Endothelial cell of umbilical vein (primary cell): Measurements from ENCODE around the gene TMCO6. TPM values are rescaled to one million over a fixed set of nuclear protein-coding genes. Genes with fewer than 3 reads are reported as not detected.

ENCODE experiments used
- BruUV-seq: library from RNA; stranded (reverse); fragments of 400-500 nt; replicated peaks from 2 replicates; lab custom pipeline; 2021; lab: Mats Ljungman, UMichigan
- CTCF ChIA-PET: fragments of 300-600, 350-600 bp; sonication (Branson Sonifier 250); formaldehyde crosslinking; loops from one replicate; lab custom pipeline; 2021; ENCODE audit warnings: antibody characterized with exemption, inconsistent platforms; lab: Charles Lee
- POLR2A ChIA-PET: fragments of 300-600, 350-600 bp; sonication (Branson Sonifier 250); formaldehyde crosslinking; loops from one replicate; lab custom pipeline; 2021; ENCODE audit warnings: antibody characterized with exemption, inconsistent platforms; lab: Charles Lee
- DNase-seq: peaks from one replicate; pipeline ENCODE4 v3.0.0-alpha.2; 2011; ENCODE audit warnings: low read depth, low spot score
- FAIRE-seq: peaks from 2 replicates; lab custom pipeline; 2011; peaks lifted over from hg19 to GRCh38; lab: Jason Lieb, UNC
- H2AFZ ChIP-seq: 2 replicates; pipeline ENCODE4 v1.6.0; 2012; ENCODE audit warnings: low read depth, low read length, control low read depth, inconsistent platforms
- H3K27ac ChIP-seq: 2 replicates; pipeline ENCODE4 v1.5.1; 2011; ENCODE audit warnings: low read depth, mild to moderate bottlenecking, control low read depth, low read length, moderate library complexity; ENCODE audit not compliant: insufficient read depth
- H3K27me3 ChIP-seq, 2 experiments: 2 replicates each; pipeline versions ENCODE4 v1.6.0 to v1.6.1; 2011; ENCODE audit warnings: low read length in 2 of 2, mixed read lengths in 1 of 2; ENCODE audit not compliant: control insufficient read depth in 2 of 2, insufficient read depth in 2 of 2
- H3K36me3 ChIP-seq, 2 experiments: 2 replicates in 1 of 2; 3 replicates in 1 of 2; pipeline ENCODE4 v1.5.1; 2011; ENCODE audit warnings: low read length in 2 of 2, mild to moderate bottlenecking in 1 of 2, moderate library complexity in 1 of 2; ENCODE audit not compliant: control insufficient read depth in 2 of 2, insufficient read depth in 2 of 2; ENCODE audit errors: extremely low read depth in 1 of 2
- H3K4me1 ChIP-seq: 3 replicates; pipeline ENCODE4 v1.5.1; 2011; ENCODE audit warnings: mild to moderate bottlenecking, low read length; ENCODE audit not compliant: control insufficient read depth, insufficient read depth; ENCODE audit errors: extremely low read depth
- H3K4me2 ChIP-seq: 2 replicates; pipeline ENCODE4 v1.6.1; 2011; ENCODE audit warnings: low read length, control low read depth, mixed read lengths; ENCODE audit not compliant: insufficient read depth
- H3K4me3 ChIP-seq, 3 experiments: fragments of 200-600 bp in 1 of 3; sonication (generic), shearing (Covaris generic) in 1 of 3; replicated peaks in 1 of 3; 2 replicates each; pipeline ENCODE4 v1.5.1; 2011 to 2016; ENCODE audit warnings: control low read depth in 3 of 3, low read length in 3 of 3, mild to moderate bottlenecking in 2 of 3, inconsistent platforms in 1 of 3, low read depth in 1 of 3, moderate library complexity in 1 of 3; ENCODE audit not compliant: insufficient read depth in 1 of 3
- H3K79me2 ChIP-seq: 2 replicates; pipeline ENCODE4 v1.6.0; 2012; ENCODE audit warnings: low read length, inconsistent platforms; ENCODE audit not compliant: control insufficient read depth, insufficient read depth
- H3K9ac ChIP-seq: replicated peaks from 2 replicates; pipeline ENCODE3; 2011; ENCODE audit warnings: low read length, control low read depth; ENCODE audit not compliant: insufficient read depth; ENCODE audit errors: extremely low read depth
- H3K9me1 ChIP-seq: replicated peaks from 3 replicates; pipeline ENCODE4 v1.6.0; 2011; ENCODE audit warnings: mild to moderate bottlenecking, low read length; ENCODE audit not compliant: control insufficient read depth, insufficient read depth; ENCODE audit errors: extremely low read depth
- H3K9me3 ChIP-seq: replicated peaks from 2 replicates; pipeline ENCODE4 v1.5.1; 2012; ENCODE audit warnings: low read length, inconsistent platforms; ENCODE audit not compliant: control insufficient read depth, insufficient read depth
- H4K20me1 ChIP-seq: replicated peaks from 2 replicates; pipeline ENCODE3; 2011; ENCODE audit warnings: mild to moderate bottlenecking, low read length; ENCODE audit not compliant: control insufficient read depth, insufficient read depth; ENCODE audit errors: extremely low read depth
- EZH2 ChIP-seq: IDR thresholded peaks from 2 replicates; pipeline ENCODE4 v1.6.1; 2012; ENCODE audit warnings: borderline replicate concordance, low read depth, mild to moderate bottlenecking, moderate library complexity, low read length, inconsistent platforms; ENCODE audit not compliant: severe bottlenecking
- GATA2 ChIP-seq: IDR thresholded peaks from 2 replicates; pipeline ENCODE4 v1.7.0; 2011; ENCODE audit warnings: low read depth, mild to moderate bottlenecking, moderate library complexity, mixed read lengths, low read length; ENCODE audit not compliant: insufficient read length, insufficient read depth
- JUN ChIP-seq: IDR thresholded peaks from 2 replicates; pipeline ENCODE4 v1.6.1; 2011; ENCODE audit warnings: borderline replicate concordance, low read depth; ENCODE audit not compliant: insufficient read length, insufficient read depth
- MYC ChIP-seq: IDR thresholded peaks from one replicate; pipeline ENCODE4 v1.6.1; 2011; ENCODE audit warnings: mild to moderate bottlenecking, low read depth, low read length
- POLR2A ChIP-seq: IDR thresholded peaks from 2 replicates; pipeline ENCODE4 v1.6.1; 2012; ENCODE audit warnings: low read depth, mild to moderate bottlenecking, control low read depth, low read length
- POLR2AphosphoS5 ChIP-seq: IDR thresholded peaks from 2 replicates; pipeline ENCODE4 v1.6.1; 2012; ENCODE audit warnings: low read depth, mild to moderate bottlenecking, control low read depth, low read length, moderate library complexity; ENCODE audit not compliant: insufficient read depth
- dilution Hi-C: fragments of 300-500 bp; cut with MboI; formaldehyde crosslinking; loops from one replicate; pipeline ENCODE4 v1.15.0; 2019; ENCODE audit warnings: low sequenced_read_pairs; ENCODE audit not compliant: extremely low pct_ligation_motif_present
- intact Hi-C: fragments of 100-400 bp; cut with micrococcal nuclease; formaldehyde crosslinking; loops from one replicate; pipeline ENCODE4 v1.10.0; 2022
- polyA plus RNA-seq, 4 experiments: library from polyadenylated mRNA; depleted of rRNA in 3 of 4; stranded (reverse) in 3 of 4; unstranded in 1 of 4; fragments of >200 nt; gene quantifications; 2 replicates each; pipeline versions ENCODE4 v1.2.1 to v1.2.3, GENCODE V29; 2011 to 2012; ENCODE audit warnings: missing spikeins in 1 of 4
- total RNA-seq: library from RNA; stranded (reverse); gene quantifications from 2 replicates; pipeline ENCODE4 v1.2.3, GENCODE V29; 2021
- TF ChIP-seq, protein P1 (sequence below), 2 donors: IDR thresholded peaks; 1 replicate in 1 of 2; 2 replicates in 1 of 2; pipeline ENCODE4 v1.5.1; 2011; ENCODE audit warnings: low read length in 2 of 2, mild to moderate bottlenecking in 2 of 2, moderate library complexity in 2 of 2, control low read depth in 1 of 2, inconsistent platforms in 1 of 2, low read depth in 1 of 2; ENCODE audit not compliant: insufficient read depth in 1 of 2; ENCODE audit errors: extremely low read depth in 1 of 2

The TMCO6 gene
- total and polyA plus RNA-seq, 2 donors (not counting 3 experiments of a cell fraction or from before 2014, with no cell fraction given), result 22.0 to 23.7 TPM

DNA sequence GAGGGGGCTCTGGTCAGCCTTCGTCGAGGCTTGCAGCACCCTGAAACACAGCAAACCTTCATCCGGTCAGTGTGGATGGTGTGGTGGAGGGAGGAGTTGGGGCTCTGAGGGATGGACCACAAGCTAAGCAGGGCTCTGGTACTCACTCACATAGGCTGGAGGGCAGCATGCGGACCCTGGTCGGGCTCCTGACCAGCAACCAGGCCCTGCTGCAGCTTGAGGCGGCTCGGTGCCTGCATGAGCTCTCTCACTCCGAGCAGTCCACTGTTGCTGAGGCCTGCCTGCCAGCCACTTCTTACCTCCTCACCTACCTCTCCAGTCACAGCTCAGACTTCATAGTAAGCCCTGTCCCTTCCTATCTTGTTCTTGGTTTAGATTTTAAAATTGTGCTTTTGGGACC, 2.5 kb downstream of the TMCO6 start:
- Histone ChIP-seq H3K9me3 (no peaks in the 10 kb centered on the region), H3K9me1 (no peaks in the 10 kb centered on the region), H3K27me3 (no peaks in the 10 kb centered on the region), H3K79me2 (peaks cover 11% of the 10 kb centered on the region), H3K36me3 (peaks cover 4 to 18% of the 10 kb centered on the region in 2 experiments), H2AFZ (no peak overlapping the region), H4K20me1 (no peaks in the 10 kb centered on the region), H3K4me2 (no peak overlapping the region), H3K4me3 (no peak overlapping the region), H3K4me1 (peaks cover 16% of the 10 kb centered on the region), H3K27ac (no peak overlapping the region), H3K9ac (no peak overlapping the region)
- TF ChIP-seq EZH2 (no peak), POLR2A (no peak), JUN (no peak), GATA2 (no peak), MYC (no peak)
- DNase-seq (no peak), FAIRE-seq (no peak)
- intact Hi-C loops, result no loop called here
- dilution Hi-C loops, result no loop called here
- no TSS peak for BruUV-seq
- ChIA-PET POLR2A (no interaction called here), CTCF (interaction anchor here (1.0 to 1.7 kb wide), 4 partner anchors 9 to 278 kb away, joined by 3 to 5 read pairs (median 3); partner anchors contain the start of genes EIF4EBP3, HARS1 and HARS2)

DNA sequence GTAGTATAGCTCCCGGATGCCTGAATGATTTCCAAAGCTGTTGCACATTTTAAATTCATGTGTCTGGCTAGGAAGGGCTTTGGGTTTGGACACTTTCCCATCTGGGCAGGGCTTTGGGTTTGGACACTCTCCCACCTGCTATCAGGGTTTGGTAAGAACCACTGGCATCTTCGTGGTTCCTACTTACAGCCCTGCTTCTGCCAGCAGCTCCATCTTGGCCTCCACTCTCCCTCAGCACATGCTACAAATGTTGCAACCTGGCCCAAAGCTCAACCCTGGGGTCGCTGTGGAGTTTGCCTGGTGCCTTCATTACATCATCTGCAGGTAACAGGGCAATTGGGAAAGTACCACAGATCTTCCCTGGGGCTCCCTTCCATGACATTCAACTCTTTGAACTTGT, 3.5 kb downstream of the TMCO6 start:
- Histone ChIP-seq H3K9ac (no peak overlapping the region), H3K79me2 (peaks cover 17% of the 10 kb centered on the region), H4K20me1 (no peaks in the 10 kb centered on the region), H2AFZ (no peak overlapping the region), H3K27me3 (no peaks in the 10 kb centered on the region), H3K4me1 (peaks cover 19% of the 10 kb centered on the region), H3K27ac (no peak overlapping the region), H3K4me3 (no peak overlapping the region), H3K36me3 (peaks cover 4 to 18% of the 10 kb centered on the region in 2 experiments), H3K9me1 (no peaks in the 10 kb centered on the region), H3K4me2 (no peak overlapping the region), H3K9me3 (no peaks in the 10 kb centered on the region)
- intact Hi-C loops, result no loop called here
- FAIRE-seq (no peak), DNase-seq (no peak)
- TF ChIP-seq GATA2 (no peak), POLR2AphosphoS5 (no peak), MYC (no peak), JUN (no peak), EZH2 (no peak), POLR2A (no peak)
- TF ChIP-seq, protein P1, sequence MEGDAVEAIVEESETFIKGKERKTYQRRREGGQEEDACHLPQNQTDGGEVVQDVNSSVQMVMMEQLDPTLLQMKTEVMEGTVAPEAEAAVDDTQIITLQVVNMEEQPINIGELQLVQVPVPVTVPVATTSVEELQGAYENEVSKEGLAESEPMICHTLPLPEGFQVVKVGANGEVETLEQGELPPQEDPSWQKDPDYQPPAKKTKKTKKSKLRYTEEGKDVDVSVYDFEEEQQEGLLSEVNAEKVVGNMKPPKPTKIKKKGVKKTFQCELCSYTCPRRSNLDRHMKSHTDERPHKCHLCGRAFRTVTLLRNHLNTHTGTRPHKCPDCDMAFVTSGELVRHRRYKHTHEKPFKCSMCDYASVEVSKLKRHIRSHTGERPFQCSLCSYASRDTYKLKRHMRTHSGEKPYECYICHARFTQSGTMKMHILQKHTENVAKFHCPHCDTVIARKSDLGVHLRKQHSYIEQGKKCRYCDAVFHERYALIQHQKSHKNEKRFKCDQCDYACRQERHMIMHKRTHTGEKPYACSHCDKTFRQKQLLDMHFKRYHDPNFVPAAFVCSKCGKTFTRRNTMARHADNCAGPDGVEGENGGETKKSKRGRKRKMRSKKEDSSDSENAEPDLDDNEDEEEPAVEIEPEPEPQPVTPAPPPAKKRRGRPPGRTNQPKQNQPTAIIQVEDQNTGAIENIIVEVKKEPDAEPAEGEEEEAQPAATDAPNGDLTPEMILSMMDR (IDR thresholded peaks at IDR 0.05; ENCODE audit: extremely low read depth in 1 of 2, insufficient read depth in 1 of 2, low read depth in 1 of 2, low read length in 2 of 2), result no peak
- CTCF ChIA-PET, result interaction anchor here (1.0 to 1.4 kb wide), 3 partner anchors 48 to 279 kb away, joined by 3 to 5 read pairs (median 3); partner anchors contain the start of genes EIF4EBP3, HARS1 and HARS2
- dilution Hi-C loops, result no loop called here
- BruUV-seq, result no TSS peak
- POLR2A ChIA-PET, result interaction anchor here (0.6 kb wide), 1 partner anchor 369 kb away, joined by 3 read pairs; no protein-coding TSS in a partner anchor
